ENCODE results near the gene MROH8.

The MROH8 gene

GRCh38 chr20:37198932-37199660, 19.7 kb upstream of the MROH8 start:
- no peak for DNase-seq (ENCODE audit: low read depth)

- no peak for DNase-seq (ENCODE audit: low read depth)
Measured at GRCh38 chr20:37194621-37195417, 15.5 kb upstream of the MROH8 start.

DNA sequence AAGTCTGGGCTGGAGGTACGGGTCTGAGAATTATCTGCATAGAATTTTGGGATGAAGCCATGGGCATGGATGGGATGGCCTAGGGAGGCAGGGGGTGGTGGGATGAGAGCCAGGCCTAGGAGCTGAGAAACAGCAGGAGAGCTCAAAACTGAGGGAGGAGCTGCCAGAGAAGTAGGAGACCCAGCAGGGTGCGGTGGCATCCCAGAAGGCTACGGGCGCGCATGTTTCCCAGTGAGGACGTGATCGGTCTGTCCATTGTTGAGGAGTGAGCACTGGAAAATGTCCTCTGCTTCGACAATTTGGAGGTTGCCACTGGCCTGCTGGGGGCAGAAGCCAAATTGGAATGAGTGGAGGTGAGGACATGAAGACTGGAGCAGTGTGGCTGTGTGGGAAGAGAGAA, 14.5 kb upstream of the MROH8 start:
- no peak for DNase-seq (ENCODE audit: low read depth)

GRCh38 chr20:37193226-37193625, 13.9 kb upstream of the MROH8 start:
- DNase-seq (ENCODE audit: low read depth): no peak

GRCh38 chr20:37192137-37192854, 12.9 kb upstream of the MROH8 start:
- peak; percentile 35 for DNase-seq (ENCODE audit: low read depth)

GRCh38 chr20:37190354-37191112, 11.2 kb upstream of the MROH8 start:
- no peak for DNase-seq (ENCODE audit: low read depth)

- no peak for DNase-seq (ENCODE audit: low read depth)
Measured at GRCh38 chr20:37189416-37190016, 10.2 kb upstream of the MROH8 start.

DNA sequence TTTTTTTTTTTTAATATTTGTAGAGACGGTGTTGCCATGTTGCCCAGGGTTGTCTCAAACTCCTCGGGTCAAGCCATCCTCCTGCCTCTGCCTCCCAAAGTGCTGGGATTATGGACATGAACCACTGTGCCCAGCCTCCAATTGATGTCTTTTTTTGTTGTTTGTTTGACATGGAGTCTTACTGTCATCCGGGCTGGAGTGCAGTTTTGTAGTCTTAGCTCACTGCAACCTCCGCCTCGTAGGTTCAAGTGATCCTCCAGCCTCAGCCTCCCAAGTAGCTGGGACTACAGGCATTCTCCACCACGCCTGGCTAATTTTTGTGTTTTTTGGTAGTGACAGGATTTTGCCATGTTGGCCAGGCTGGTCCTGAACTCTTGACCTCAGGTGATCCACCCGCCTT, 9.4 kb upstream of the MROH8 start:
- DNase-seq (ENCODE audit: low read depth): no peak

- no peak for DNase-seq (ENCODE audit: low read depth)
Measured at GRCh38 chr20:37185686-37186085, 6.3 kb upstream of the MROH8 start.

DNA sequence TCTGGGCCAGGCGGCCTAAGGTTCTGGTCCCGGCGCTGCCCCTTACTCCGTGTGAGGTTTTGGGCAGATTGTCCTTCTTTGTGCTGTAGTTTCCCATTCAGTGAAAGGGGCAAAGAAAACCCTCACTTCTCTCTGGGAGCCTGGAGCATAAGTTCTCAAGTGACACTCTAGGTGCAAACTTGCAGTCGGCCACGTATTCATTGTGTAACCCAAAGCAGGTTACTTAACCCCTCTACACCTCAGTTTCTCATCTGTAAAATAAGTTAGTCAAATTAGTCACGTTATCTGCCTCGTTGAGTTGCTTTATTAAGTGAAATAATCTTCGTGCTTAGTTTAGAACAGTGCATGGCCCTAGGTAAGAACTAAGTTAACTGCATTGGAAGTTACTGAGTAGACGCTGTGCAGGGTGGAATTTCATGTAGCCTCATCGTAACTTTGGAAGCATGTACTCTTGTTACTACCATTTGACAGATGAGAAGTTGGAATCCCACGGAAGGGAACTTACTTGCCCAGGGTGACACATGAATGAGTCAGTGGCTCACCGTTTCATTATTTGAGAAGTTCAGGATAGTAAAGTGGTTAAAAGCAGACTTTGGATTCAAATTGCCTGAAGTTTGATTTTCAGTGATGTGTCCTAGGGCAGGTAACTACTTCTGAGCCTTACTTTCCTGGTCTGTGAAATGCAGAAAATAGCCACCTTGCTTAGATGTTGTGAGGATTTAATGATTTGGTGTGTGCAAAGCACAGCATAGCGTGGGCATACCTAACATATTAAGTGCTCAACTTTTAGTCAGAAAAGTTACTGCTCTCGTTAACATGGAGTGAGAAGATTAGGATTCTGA, 556 bp upstream of the MROH8 start:
- no peak for DNase-seq (ENCODE audit: low read depth)

- no peak for DNase-seq (ENCODE audit: low read depth)
Measured at GRCh38 chr20:37172836-37173235, 6.5 kb downstream of the MROH8 start.

- no peak for DNase-seq (ENCODE audit: low read depth)
Measured at GRCh38 chr20:37166867-37167266, 12.5 kb downstream of the MROH8 start.

- DNase-seq (ENCODE audit: low read depth): no peak
Measured at GRCh38 chr20:37165031-37165430, 14.3 kb downstream of the MROH8 start.

- DNase-seq (ENCODE audit: low read depth): no peak
Measured at GRCh38 chr20:37163832-37164554, 15.4 kb downstream of the MROH8 start.

DNA sequence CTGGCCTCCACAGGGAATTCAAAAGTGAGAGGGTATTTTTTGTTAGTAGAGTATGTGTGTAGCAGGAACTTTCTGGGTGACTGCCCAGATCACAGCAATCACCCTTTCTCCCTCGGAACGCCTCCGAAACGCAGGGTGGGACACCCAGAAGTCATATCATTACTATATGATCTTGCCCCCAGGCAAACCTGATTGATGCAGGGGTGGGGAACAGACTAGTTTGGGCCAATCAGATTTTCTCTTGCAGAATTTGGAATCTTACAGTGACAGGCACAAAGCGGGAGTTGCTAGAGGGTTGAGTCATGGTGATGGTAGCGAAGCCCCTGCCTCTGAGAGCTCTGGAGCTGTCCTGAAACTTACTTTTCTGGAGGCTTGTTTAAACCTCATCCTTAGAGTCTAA, 16.7 kb downstream of the MROH8 start:
- no peak for DNase-seq (ENCODE audit: low read depth)

DNA sequence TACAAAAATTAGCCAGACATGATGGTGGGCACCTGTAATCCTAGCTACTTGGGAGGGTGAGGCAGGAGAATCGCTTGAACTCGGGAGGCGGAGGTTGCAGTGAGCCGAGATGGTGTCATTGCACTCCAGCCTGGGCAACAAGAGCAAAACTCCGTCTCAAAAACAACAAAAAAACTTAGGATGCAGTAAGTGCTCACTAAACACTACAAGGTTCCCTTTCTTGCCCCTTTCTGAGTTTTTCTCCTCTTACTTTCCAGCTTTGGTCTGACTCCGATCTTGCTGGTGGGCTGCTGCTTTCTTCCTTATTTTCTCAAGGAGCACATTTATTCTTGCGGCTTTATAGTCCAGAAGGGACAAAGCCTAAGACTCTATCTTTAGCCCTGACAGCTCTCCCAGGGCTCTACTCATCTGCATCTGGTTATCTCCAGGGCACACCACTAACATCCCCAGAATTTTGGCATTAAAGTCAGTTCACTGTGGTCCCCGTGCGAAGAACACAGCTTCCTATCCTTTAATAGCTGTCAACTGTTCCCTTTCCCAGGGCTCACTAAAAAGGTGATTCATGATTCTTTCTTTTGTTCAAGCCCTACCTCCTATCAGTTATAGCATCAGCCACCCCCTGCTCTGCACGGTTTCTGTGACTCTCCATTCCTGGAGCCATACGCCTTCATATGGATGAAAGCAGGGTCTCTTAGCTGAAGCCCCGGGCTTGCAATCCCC, 17.4 kb downstream of the MROH8 start:
- no peak for DNase-seq (ENCODE audit: low read depth)

DNA sequence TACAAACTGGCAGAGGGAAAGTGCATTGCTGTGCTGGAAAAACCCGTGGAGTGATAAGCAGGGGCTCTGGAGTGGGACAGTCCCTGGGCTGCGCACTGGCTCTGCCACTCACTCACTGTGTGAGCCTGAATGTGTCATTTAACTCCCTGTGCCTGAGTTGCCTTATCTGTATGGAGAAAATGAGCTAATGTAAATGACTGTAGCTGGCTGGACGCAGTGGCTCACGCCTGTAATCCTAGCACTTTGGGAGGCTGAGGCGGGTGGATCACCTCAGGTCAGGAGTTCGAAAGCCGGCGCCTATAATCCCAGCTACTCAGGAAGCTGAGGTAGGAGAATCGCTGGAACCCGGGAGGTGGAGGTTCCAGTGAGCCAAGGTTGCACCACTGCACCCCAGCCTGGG, 18.7 kb downstream of the MROH8 start:
- DNase-seq (ENCODE audit: low read depth): no peak

GRCh38 chr20:37158248-37158647, 21.1 kb downstream of the MROH8 start:
- DNase-seq (ENCODE audit: low read depth): no peak

DNA sequence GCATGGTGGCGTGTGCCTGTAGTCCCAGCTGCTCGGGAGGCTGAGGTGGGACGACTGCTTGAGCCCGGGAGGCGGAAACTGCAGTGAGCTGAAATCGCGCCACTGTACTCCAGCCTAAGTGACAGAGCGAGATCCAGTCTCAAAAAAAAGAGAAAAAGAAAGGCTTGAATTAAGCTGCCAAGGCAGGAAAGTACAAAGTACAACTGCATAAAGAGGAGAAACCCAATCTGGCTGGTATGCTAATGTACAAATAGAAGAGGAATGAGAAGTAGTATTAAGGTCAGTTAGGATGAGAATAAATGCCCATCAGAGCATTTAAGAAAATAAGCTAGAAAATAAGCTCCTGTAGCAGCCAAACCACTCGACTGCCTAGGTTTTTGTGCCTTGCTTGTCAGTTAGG, 23.4 kb downstream of the MROH8 start:
- no peak for DNase-seq (ENCODE audit: low read depth)

Measured in CMK (cell line).